ENCODE measurements around the gene ABHD16B.

- TF ChIP-seq POU2F2 (IDR thresholded peaks at IDR 0.05; ENCODE audit: low read depth, low read length) (no peak), POLR2A (IDR thresholded peaks at IDR 0.05; ENCODE audit: low read depth, low read length) (no peak), POLR2AphosphoS5 (IDR thresholded peaks at IDR 0.05; ENCODE audit: low read depth, low read length) (no peak), TAF1 (IDR thresholded peaks at IDR 0.05; ENCODE audit: low read depth, low read length) (no peak), SPI1 (IDR thresholded peaks at IDR 0.05; ENCODE audit: low read depth, low read length) (no peak)
Observed at GRCh38 chr20:63894358-63895201, 33.3 kb downstream of the ABHD16B start, which contains the start of gene DNAJC5.
